ENCODE results near the gene TFAP2D.

The TFAP2D gene
- 0 to 0.06 (median 0) reads per million in 9 experiments for total RNA-seq

- no peak for DNase-seq
- H3K27ac Mint-ChIP-seq = no peak within 1 kb of the TSS
- ATAC-seq (replicated peaks) = no peak
- no peaks in the 10 kb centered on the region for H3K36me3 Mint-ChIP-seq (ENCODE audit: insufficient read depth)
- H3K9me3 Mint-ChIP-seq = peaks cover 5 to 16% of the 10 kb centered on the region in 2 donors
- H3K27me3 Mint-ChIP-seq = peaks cover 12 to 47% of the 10 kb centered on the region in 2 donors
- no peak within 1 kb of the TSS for H3K4me3 Mint-ChIP-seq
- no peaks in the 10 kb centered on the region for H3K4me1 Mint-ChIP-seq (ENCODE audit: low read depth in 2 of 2)
Measured at GRCh38 chr6:50713226-50713625, at the start of gene TFAP2D. TFAP2D (plus strand) TSS chr6:50713526; CDS start chr6:50714056, 530 bp downstream.

GRCh38 chr6:50663806-50664205 is 49.5 kb upstream of the TFAP2D start:
- H3K27me3 Mint-ChIP-seq = no peaks in the 10 kb centered on the region
- H3K4me1 Mint-ChIP-seq (ENCODE audit: low read depth in 2 of 2) = no peaks in the 10 kb centered on the region
- ATAC-seq (replicated peaks) (no peak), DNase-seq (no peak)
- H3K4me3 Mint-ChIP-seq = no peak overlapping the region
- no peak overlapping the region for H3K27ac Mint-ChIP-seq
- H3K36me3 Mint-ChIP-seq (ENCODE audit: insufficient read depth) = peaks cover under 1% of the 10 kb centered on the region
- H3K9me3 Mint-ChIP-seq = peaks cover 3 to 11% of the 10 kb centered on the region in 2 donors

GRCh38 chr6:50666089-50666488 is 47.2 kb upstream of the TFAP2D start:
- Mint-ChIP-seq H3K9me3 (peaks cover 2 to 8% of the 10 kb centered on the region in 2 donors), H3K4me3 (no peak overlapping the region), H3K4me1 (ENCODE audit: low read depth in 2 of 2) (no peaks in the 10 kb centered on the region), H3K27ac (no peak overlapping the region), H3K36me3 (ENCODE audit: insufficient read depth) (no peaks in the 10 kb centered on the region), H3K27me3 (no peaks in the 10 kb centered on the region)
- ATAC-seq (replicated peaks) (no peak), DNase-seq (no peak)

- peaks cover 10 to 21% of the 10 kb centered on the region in 2 donors for H3K9me3 Mint-ChIP-seq
- H3K36me3 Mint-ChIP-seq (ENCODE audit: insufficient read depth) = no peaks in the 10 kb centered on the region
- H3K27ac Mint-ChIP-seq = no peak overlapping the region
- no peaks in the 10 kb centered on the region for H3K27me3 Mint-ChIP-seq
- no peaks in the 10 kb centered on the region for H3K4me1 Mint-ChIP-seq (ENCODE audit: low read depth in 2 of 2)
- no peak overlapping the region for H3K4me3 Mint-ChIP-seq
- no peak for DNase-seq
- no peak for ATAC-seq (replicated peaks)
Measured at GRCh38 chr6:50681213-50681824, 32.0 kb upstream of the TFAP2D start.

GRCh38 chr6:50689210-50689609 is 24.1 kb upstream of the TFAP2D start:
- H3K9me3 Mint-ChIP-seq = peaks cover 5 to 14% of the 10 kb centered on the region in 2 donors
- H3K27me3 Mint-ChIP-seq = no peaks in the 10 kb centered on the region
- no peaks in the 10 kb centered on the region for H3K36me3 Mint-ChIP-seq (ENCODE audit: insufficient read depth)
- H3K4me1 Mint-ChIP-seq (ENCODE audit: low read depth in 2 of 2) = no peaks in the 10 kb centered on the region
- ATAC-seq (replicated peaks) = no peak
- no peak overlapping the region for H3K27ac Mint-ChIP-seq
- no peak for DNase-seq
- no peak overlapping the region for H3K4me3 Mint-ChIP-seq

GRCh38 chr6:50691814-50692495 is 21.4 kb upstream of the TFAP2D start:
- Mint-ChIP-seq H3K27ac (no peak overlapping the region), H3K4me3 (no peak overlapping the region), H3K36me3 (ENCODE audit: insufficient read depth) (no peaks in the 10 kb centered on the region), H3K9me3 (peaks cover 3 to 6% of the 10 kb centered on the region in 2 donors), H3K27me3 (no peaks in the 10 kb centered on the region), H3K4me1 (ENCODE audit: low read depth in 2 of 2) (no peaks in the 10 kb centered on the region)
- ATAC-seq (replicated peaks) (no peak), DNase-seq (no peak)

- Mint-ChIP-seq H3K4me3 (no peak overlapping the region), H3K27me3 (no peaks in the 10 kb centered on the region), H3K36me3 (ENCODE audit: insufficient read depth) (no peaks in the 10 kb centered on the region), H3K4me1 (ENCODE audit: low read depth in 2 of 2) (no peaks in the 10 kb centered on the region), H3K9me3 (peaks cover 4% of the 10 kb centered on the region in 2 donors), H3K27ac (no peak overlapping the region)
- DNase-seq (no peak), ATAC-seq (replicated peaks) (no peak)
Measured at GRCh38 chr6:50698546-50698945, 14.8 kb upstream of the TFAP2D start.

GRCh38 chr6:50699051-50699775 is 14.1 kb upstream of the TFAP2D start:
- Mint-ChIP-seq H3K9me3 (peaks cover 8% of the 10 kb centered on the region in 2 donors), H3K36me3 (ENCODE audit: insufficient read depth) (no peaks in the 10 kb centered on the region), H3K27me3 (no peaks in the 10 kb centered on the region), H3K4me3 (no peak overlapping the region), H3K4me1 (ENCODE audit: low read depth in 2 of 2) (no peaks in the 10 kb centered on the region), H3K27ac (no peak overlapping the region)
- ATAC-seq (replicated peaks) (no peak), DNase-seq (no peak)

- Mint-ChIP-seq H3K27ac (no peak overlapping the region), H3K4me3 (no peak overlapping the region), H3K27me3 (peaks cover 4 to 27% of the 10 kb centered on the region in 2 donors), H3K4me1 (ENCODE audit: low read depth in 2 of 2) (no peaks in the 10 kb centered on the region), H3K36me3 (ENCODE audit: insufficient read depth) (no peaks in the 10 kb centered on the region), H3K9me3 (peaks cover 14 to 21% of the 10 kb centered on the region in 2 donors)
- ATAC-seq (replicated peaks) (no peak), DNase-seq (no peak)
Measured at GRCh38 chr6:50706575-50706974, 6.8 kb upstream of the TFAP2D start.

GRCh38 chr6:50707191-50707590 is 6.1 kb upstream of the TFAP2D start:
- no peak overlapping the region for H3K27ac Mint-ChIP-seq
- ATAC-seq (replicated peaks) (no peak), DNase-seq (no peak)
- H3K36me3 Mint-ChIP-seq (ENCODE audit: insufficient read depth) = no peaks in the 10 kb centered on the region
- H3K9me3 Mint-ChIP-seq = peaks cover 14 to 21% of the 10 kb centered on the region in 2 donors
- no peaks in the 10 kb centered on the region for H3K4me1 Mint-ChIP-seq (ENCODE audit: low read depth in 2 of 2)
- peaks cover 4 to 33% of the 10 kb centered on the region in 2 donors for H3K27me3 Mint-ChIP-seq
- no peak overlapping the region for H3K4me3 Mint-ChIP-seq

- Mint-ChIP-seq H3K36me3 (ENCODE audit: insufficient read depth) (no peaks in the 10 kb centered on the region), H3K4me3 (no peak overlapping the region), H3K27ac (no peak overlapping the region), H3K4me1 (ENCODE audit: low read depth in 2 of 2) (no peaks in the 10 kb centered on the region), H3K9me3 (peaks cover 14 to 21% of the 10 kb centered on the region in 2 donors), H3K27me3 (peaks cover 4 to 34% of the 10 kb centered on the region in 2 donors)
- no peak for DNase-seq
- ATAC-seq (replicated peaks) = no peak
Measured at GRCh38 chr6:50707652-50708300, 5.5 kb upstream of the TFAP2D start.

- no peaks in the 10 kb centered on the region for H3K4me1 Mint-ChIP-seq (ENCODE audit: low read depth in 2 of 2)
- H3K9me3 Mint-ChIP-seq = peaks cover 9 to 15% of the 10 kb centered on the region in 2 donors
- DNase-seq (no peak), ATAC-seq (replicated peaks) (no peak)
- H3K36me3 Mint-ChIP-seq (ENCODE audit: insufficient read depth) = no peaks in the 10 kb centered on the region
- peaks cover 4 to 36% of the 10 kb centered on the region in 2 donors for H3K27me3 Mint-ChIP-seq
- H3K4me3 Mint-ChIP-seq = no peak overlapping the region
- no peak overlapping the region for H3K27ac Mint-ChIP-seq
Measured at GRCh38 chr6:50708664-50709365, 4.5 kb upstream of the TFAP2D start.

GRCh38 chr6:50709366-50709734 is 4.0 kb upstream of the TFAP2D start:
- no peak overlapping the region for H3K4me3 Mint-ChIP-seq
- ATAC-seq (replicated peaks) = no peak
- DNase-seq = no peak
- H3K27me3 Mint-ChIP-seq = peaks cover 4 to 41% of the 10 kb centered on the region in 2 donors
- no peaks in the 10 kb centered on the region for H3K4me1 Mint-ChIP-seq (ENCODE audit: low read depth in 2 of 2)
- H3K36me3 Mint-ChIP-seq (ENCODE audit: insufficient read depth) = no peaks in the 10 kb centered on the region
- peaks cover 6 to 13% of the 10 kb centered on the region in 2 donors for H3K9me3 Mint-ChIP-seq
- H3K27ac Mint-ChIP-seq = no peak overlapping the region

All from effector memory CD8-positive, alpha-beta T cell (primary cell).